ENCODE measurements around the gene TMEM61. TPM values are rescaled to one million over a fixed set of nuclear protein-coding genes. Genes with fewer than 3 reads are reported as not detected.
A peak's percentile ranks its signal among the peaks of the same experiment; 100 is the strongest.

The TMEM61 gene
- total RNA-seq, 1 experiment from 2014 or later, result not detected

- ChIA-PET POLR2A (no interaction called here), CTCF (interaction anchor here (0.6 to 1.1 kb wide), 4 partner anchors 24 to 50 kb away, joined by 3 to 7 read pairs (median 3); no protein-coding TSS in a partner anchor)
- Histone ChIP-seq H3K4me3 (ENCODE audit: low read depth, low read length) (no peak overlapping the region), H3K4me1 (no peaks in the 10 kb centered on the region), H3K9me3 (no peaks in the 10 kb centered on the region), H3K36me3 (ENCODE audit: control insufficient read depth, insufficient read depth, low read length) (no peaks in the 10 kb centered on the region), H3K27me3 (replicated peaks; ENCODE audit: control insufficient read depth, insufficient read depth, low read length) (no peaks in the 10 kb centered on the region)
- intact Hi-C loops (cut with micrococcal nuclease; ENCODE audit: unreplicated experiment), result no loop called here
- H3K4me1 Mint-ChIP-seq (ENCODE audit: low read depth, unreplicated experiment), result no peaks in the 10 kb centered on the region
- DNase-seq, result no peak
- H3K9me3 Mint-ChIP-seq (ENCODE audit: unreplicated experiment), result no peaks in the 10 kb centered on the region
- no peak for TF ChIP-seq CTCF (IDR thresholded peaks at IDR 0.05; ENCODE audit: insufficient read depth in 1 of 2, low read depth in 1 of 2, low read length in 1 of 2, severe bottlenecking in 1 of 2, unreplicated experiment in 1 of 2)
- H3K27me3 Mint-ChIP-seq (ENCODE audit: insufficient read depth, unreplicated experiment), result no peaks in the 10 kb centered on the region
- no peaks in the 10 kb centered on the region for H3K36me3 Mint-ChIP-seq (ENCODE audit: insufficient read depth, unreplicated experiment)
- no peak overlapping the region for H3K4me3 Mint-ChIP-seq (ENCODE audit: unreplicated experiment)
- no peak overlapping the region for H3K27ac Mint-ChIP-seq (ENCODE audit: unreplicated experiment)
- BruUV-seq (replicated peaks), result no TSS peak
Measured at GRCh38 chr1:54972436-54972835, 8.0 kb upstream of the TMEM61 start.

- Mint-ChIP-seq H3K4me3 (ENCODE audit: unreplicated experiment) (no peak overlapping the region), H3K27ac (ENCODE audit: unreplicated experiment) (no peak overlapping the region), H3K36me3 (ENCODE audit: insufficient read depth, unreplicated experiment) (no peaks in the 10 kb centered on the region), H3K27me3 (ENCODE audit: insufficient read depth, unreplicated experiment) (no peaks in the 10 kb centered on the region), H3K4me1 (ENCODE audit: low read depth, unreplicated experiment) (peaks cover 5% of the 10 kb centered on the region), H3K9me3 (ENCODE audit: unreplicated experiment) (no peaks in the 10 kb centered on the region)
- no peak overlapping the region for H3K4me3 ChIP-seq (ENCODE audit: low read depth, low read length)
- no peaks in the 10 kb centered on the region for H3K4me1 ChIP-seq
- POLR2A ChIA-PET, result no interaction called here
- peak; percentile 6 to 53 for TF ChIP-seq CTCF (IDR thresholded peaks at IDR 0.05; ENCODE audit: insufficient read depth in 1 of 2, low read depth in 1 of 2, low read length in 1 of 2, severe bottlenecking in 1 of 2, unreplicated experiment in 1 of 2)
- CTCF ChIA-PET, result interaction anchor here (0.6 to 1.1 kb wide), 5 partner anchors 23 to 49 kb away, joined by 3 to 7 read pairs (median 3); no protein-coding TSS in a partner anchor
- H3K36me3 ChIP-seq (ENCODE audit: control insufficient read depth, insufficient read depth, low read length), result no peaks in the 10 kb centered on the region
- no peaks in the 10 kb centered on the region for H3K9me3 ChIP-seq
- intact Hi-C loops (cut with micrococcal nuclease; ENCODE audit: unreplicated experiment), result loop anchor here (1.0 kb wide), 1 partner anchor 23 kb away; no protein-coding TSS in a partner anchor
- no peaks in the 10 kb centered on the region for H3K27me3 ChIP-seq (replicated peaks; ENCODE audit: control insufficient read depth, insufficient read depth, low read length)
- peak in 1 of 2 experiments; percentile 39 for DNase-seq
- no TSS peak for BruUV-seq (replicated peaks)
Measured at GRCh38 chr1:54973205-54973921, 7.1 kb upstream of the TMEM61 start.

- Histone ChIP-seq H3K4me1 (no peaks in the 10 kb centered on the region), H3K36me3 (ENCODE audit: control insufficient read depth, insufficient read depth, low read length) (no peaks in the 10 kb centered on the region), H3K4me3 (ENCODE audit: low read depth, low read length) (no peak overlapping the region), H3K9me3 (no peaks in the 10 kb centered on the region), H3K27me3 (replicated peaks; ENCODE audit: control insufficient read depth, insufficient read depth, low read length) (no peaks in the 10 kb centered on the region)
- BruUV-seq (replicated peaks), result no TSS peak
- Mint-ChIP-seq H3K4me1 (ENCODE audit: low read depth, unreplicated experiment) (peaks cover 5% of the 10 kb centered on the region), H3K9me3 (ENCODE audit: unreplicated experiment) (no peaks in the 10 kb centered on the region), H3K27ac (ENCODE audit: unreplicated experiment) (peak overlapping the region; percentile 48), H3K27me3 (ENCODE audit: insufficient read depth, unreplicated experiment) (no peaks in the 10 kb centered on the region), H3K36me3 (ENCODE audit: insufficient read depth, unreplicated experiment) (no peaks in the 10 kb centered on the region), H3K4me3 (ENCODE audit: unreplicated experiment) (no peak overlapping the region)
- no peak for TF ChIP-seq CTCF (IDR thresholded peaks at IDR 0.05; ENCODE audit: insufficient read depth in 1 of 2, low read depth in 1 of 2, low read length in 1 of 2, severe bottlenecking in 1 of 2, unreplicated experiment in 1 of 2)
- no peak for DNase-seq
- CTCF ChIA-PET, result no interaction called here
- POLR2A ChIA-PET, result no interaction called here
- intact Hi-C loops (cut with micrococcal nuclease; ENCODE audit: unreplicated experiment), result no loop called here
Measured at GRCh38 chr1:54975356-54976108, 4.9 kb upstream of the TMEM61 start.
